ENCODE measurements around the gene SMPD3. TPM values are rescaled to one million over a fixed set of nuclear protein-coding genes. Genes with fewer than 3 reads are reported as not detected.

SMPD3 gene
- total RNA-seq, 1 donor from 2014 or later = not detected

DNA sequence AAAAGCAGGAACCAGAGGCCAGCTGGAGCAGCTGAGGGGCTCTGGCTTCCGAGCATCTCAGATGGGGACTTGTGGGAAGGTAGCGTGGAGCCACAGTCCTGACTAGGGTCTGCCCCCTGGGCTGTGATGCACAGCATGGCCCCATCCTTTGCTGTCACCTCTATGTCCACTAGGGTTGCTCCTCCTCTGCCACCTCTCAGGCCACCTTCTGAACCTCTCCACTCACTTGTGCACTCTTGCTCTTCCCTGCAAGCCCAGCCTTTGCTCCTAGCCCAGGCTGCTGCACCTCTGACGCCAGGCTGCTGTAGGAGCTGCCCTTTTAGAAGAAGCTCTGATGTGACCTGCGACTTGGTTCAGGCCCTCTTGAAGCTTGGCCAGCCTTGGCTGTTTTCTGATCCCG lies 24.3 kb upstream of the SMPD3 start:
- no peak for DNase-seq (ENCODE audit: low read depth, low spot score)

DNA sequence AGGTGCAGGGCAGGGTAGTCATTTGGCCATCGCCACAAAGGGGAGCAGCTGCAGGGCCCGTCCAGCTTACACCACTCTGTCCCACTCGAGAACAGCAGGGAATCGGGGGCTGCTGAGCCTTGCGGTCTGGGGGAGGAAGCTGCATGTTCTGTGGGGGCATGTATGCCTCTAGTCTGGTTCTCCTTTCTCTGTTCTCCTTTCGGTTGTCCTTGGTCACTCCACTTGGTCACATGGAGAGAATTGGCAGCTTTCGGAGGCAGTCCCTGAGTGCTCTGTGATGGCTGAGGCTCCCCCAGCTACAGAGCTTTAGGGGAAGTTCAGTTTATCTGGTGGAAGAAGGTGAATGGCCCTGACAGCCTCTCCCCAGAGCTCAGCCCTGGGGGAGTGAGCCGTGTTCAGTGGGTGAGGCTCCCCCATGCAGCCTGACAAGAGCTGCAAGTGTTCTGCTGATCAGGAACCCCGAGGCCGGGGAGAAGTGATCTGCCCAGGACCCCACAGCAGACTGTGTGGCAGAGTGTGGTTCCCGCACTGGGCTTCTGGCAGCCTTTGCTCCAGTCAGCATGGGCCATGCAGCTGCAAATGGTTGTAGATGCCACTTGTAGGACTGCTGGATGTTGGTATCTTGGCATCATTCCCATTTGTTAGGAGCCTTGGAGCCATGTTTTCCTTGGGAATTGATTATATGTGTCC lies 22.3 kb upstream of the SMPD3 start:
- no peak for DNase-seq (ENCODE audit: low read depth, low spot score)

DNA sequence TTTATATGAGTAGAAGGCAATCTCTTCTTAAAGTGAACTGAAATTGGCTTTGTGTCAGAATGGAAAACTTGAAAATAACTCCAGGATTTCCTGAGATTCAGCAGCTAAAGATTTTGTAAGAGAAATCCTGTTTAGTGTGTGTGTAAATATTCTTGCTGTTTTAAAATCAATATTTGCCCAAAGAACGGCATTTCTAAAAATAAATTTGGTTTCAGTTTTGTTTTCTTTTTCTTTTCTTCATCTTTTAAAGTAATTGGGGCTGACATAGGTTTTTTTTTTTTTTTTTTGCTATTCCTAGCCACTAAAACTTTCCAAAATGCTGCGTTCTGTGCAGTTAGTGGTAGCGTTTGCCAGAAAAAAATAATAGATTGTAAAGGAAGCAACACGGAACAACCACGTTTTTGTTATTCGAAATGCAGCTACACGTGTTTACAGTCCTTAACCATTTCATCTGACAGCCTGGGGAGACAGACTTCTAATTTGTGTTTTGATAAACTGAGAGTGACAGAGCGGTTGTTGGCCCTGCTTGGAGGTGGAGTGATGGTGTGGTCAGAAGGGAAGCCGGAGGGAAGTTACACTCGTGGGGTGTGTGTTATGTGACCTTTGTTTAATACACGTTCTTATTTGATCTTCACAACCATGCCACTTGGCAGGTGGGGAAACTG lies 21.6 kb upstream of the SMPD3 start:
- no peak for DNase-seq (ENCODE audit: low read depth, low spot score)

DNA sequence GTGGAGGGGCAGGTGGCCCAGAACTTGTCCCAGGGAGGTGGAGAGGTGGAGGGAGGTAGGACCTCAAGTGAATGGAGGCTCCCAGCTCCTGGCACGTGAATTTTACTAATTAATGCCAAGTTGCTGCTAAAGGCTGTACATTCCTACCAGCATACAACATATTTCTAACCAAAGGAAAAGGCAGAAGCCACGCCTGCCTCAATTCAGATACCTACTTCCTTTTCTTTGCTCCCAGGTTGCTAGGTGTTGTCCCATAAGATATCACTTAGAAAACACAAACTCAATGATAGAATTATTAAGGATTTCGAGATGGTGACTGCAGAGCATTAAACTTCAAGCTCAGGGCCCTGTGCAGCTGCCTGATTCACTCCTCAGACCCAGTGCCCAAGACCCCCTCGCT lies 20.5 kb upstream of the SMPD3 start:
- DNase-seq (ENCODE audit: low read depth, low spot score) = no peak

- no peak for DNase-seq (ENCODE audit: low read depth, low spot score)
These were observed 17.9 kb upstream of the SMPD3 start for GRCh38 chr16:68466174-68466573.

DNA sequence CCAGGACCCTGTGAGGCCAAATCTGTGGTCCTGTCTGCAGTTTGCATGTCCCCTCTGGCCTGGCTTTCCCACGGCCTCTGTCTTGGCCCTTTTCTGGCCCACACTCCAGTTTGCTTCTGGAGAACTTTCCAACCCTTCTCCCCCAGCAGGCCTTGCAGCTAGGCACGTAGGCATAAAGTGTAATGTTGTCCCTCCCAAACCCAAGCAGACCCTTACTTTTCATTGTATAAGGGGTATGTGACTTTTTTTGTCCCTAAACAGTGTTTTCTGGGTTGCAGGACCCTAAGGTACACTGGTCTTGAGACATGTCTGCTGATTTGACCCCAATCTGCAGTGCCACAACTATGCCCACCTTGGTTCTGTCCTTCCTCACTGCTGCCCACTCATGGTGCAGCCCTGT lies 15.6 kb upstream of the SMPD3 start:
- DNase-seq (ENCODE audit: low read depth, low spot score) = no peak

- DNase-seq (ENCODE audit: low read depth, low spot score) = no peak
These were observed 11.8 kb upstream of the SMPD3 start for GRCh38 chr16:68460067-68460466.

- no peak for DNase-seq (ENCODE audit: low read depth, low spot score)
These were observed 11.1 kb upstream of the SMPD3 start for GRCh38 chr16:68459457-68459856.

- no peak for DNase-seq (ENCODE audit: low read depth, low spot score)
These were observed 10.2 kb upstream of the SMPD3 start for GRCh38 chr16:68458551-68458950.

DNA sequence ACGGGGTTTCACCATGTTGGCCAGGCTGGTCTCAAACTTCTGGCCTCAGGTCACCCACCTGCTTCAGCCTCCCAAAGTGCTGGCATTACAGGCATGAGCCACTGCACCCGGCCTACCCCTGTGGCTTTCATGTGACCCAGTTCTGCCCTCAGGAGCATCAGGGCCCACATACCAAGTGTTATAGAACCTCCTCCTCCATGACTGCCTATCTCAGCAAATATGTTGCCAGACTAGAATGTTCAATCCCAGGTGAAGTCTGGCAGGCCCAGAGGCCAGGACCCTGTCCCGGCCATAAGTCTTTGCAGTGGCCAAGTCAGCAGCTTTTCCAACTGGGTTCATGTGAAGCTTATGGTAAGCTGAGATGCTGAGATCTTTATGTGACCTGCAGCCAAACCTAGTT lies 9.8 kb upstream of the SMPD3 start:
- DNase-seq (ENCODE audit: low read depth, low spot score) = no peak

GRCh38 chr16:68455631-68456030 lies 7.3 kb upstream of the SMPD3 start:
- DNase-seq (ENCODE audit: low read depth, low spot score) = no peak

DNA sequence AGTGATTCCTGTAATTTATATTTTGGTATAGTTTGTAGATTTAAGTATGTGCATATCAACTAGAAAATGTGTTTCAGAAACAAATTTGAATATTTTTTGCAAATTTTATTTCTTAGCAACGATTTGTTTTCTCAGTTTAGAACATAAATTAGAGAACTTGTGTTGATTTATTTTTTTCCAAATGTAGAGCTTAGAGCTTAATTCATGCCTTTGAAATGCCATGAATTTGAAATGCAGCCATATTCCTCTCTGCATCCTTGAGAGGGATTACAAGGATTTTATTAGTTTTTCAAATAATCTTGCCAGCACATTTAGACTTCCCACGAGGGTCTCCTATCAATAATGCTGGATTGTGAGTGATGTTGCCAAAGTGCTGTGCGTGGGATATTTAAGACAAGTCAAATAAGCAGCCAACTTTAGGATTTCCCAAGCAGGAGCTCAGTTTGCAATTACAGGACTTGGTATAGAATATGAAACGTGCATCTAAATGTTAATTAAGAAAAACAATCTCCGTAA lies 6.7 kb upstream of the SMPD3 start:
- DNase-seq (ENCODE audit: low read depth, low spot score) = no peak

DNA sequence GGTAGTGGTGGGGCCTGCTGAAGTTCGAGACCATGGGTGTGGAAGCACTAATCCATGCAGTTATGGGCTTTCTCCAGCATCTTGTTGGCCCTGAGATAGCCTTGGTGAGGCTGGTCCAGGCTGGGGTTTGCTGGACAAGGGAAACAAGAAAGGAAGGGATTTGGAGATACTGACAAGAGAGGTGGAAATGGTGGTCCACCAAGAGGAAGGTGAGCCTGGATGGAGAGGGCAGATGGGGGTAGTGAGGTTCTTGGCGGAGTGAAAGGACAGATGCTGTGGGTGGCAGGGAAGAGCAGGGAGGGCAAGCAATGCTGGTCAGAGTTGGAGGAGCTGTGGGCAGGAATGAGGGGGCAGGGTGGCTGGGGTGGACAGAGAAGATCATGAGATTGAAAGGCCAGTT lies 5.5 kb upstream of the SMPD3 start:
- no peak for DNase-seq (ENCODE audit: low read depth, low spot score)

DNA sequence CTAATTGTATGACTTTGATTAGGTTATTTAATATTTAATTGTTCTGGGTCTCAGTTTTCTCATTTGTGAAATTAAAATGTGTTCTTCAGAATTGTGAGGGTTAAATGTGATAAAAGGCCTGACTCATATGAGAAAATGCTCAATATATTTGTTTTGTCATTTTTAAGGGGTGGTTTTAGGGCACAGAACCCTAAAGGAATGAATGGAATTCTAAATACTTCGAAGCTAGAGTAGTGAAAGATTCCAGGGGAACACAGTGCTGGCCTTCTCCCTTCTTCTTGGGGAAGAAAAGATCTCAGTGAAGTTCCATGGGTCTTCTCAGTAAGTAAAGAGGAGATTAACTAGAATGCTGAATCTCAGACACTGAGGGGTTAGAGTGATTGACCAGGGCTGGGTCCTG lies 3.9 kb upstream of the SMPD3 start:
- DNase-seq (ENCODE audit: low read depth, low spot score) = no peak

GRCh38 chr16:68451676-68452075 lies 3.4 kb upstream of the SMPD3 start:
- DNase-seq (ENCODE audit: low read depth, low spot score) = no peak

DNA sequence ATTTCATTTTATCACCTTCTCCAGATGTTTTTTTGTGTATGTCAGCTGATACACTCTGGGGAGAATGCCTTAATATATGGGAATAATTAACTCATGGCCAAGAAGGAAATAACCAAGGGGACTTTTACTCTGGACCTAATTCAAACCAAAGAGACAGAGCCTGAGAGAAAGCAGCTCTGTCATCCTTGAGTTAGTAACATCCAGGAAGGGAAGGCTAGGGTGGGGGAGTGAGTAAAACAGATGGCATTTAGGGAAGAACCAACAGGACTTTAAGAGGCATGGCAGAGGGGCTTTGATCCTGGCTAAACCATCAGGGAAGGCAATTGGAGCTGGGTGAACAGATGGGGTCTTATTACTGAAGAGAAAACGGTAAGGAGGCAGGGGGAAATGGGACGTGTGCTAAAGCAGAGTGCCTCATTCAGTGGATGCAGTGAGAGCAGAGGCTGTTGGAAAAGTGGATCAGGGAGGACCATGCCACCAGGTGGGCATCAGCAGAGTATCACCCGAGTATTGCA lies 2.5 kb upstream of the SMPD3 start:
- DNase-seq (ENCODE audit: low read depth, low spot score) = no peak

GRCh38 chr16:68447653-68448359 lies 502 bp downstream of the SMPD3 start:
- DNase-seq (ENCODE audit: low read depth, low spot score) = no peak

DNA sequence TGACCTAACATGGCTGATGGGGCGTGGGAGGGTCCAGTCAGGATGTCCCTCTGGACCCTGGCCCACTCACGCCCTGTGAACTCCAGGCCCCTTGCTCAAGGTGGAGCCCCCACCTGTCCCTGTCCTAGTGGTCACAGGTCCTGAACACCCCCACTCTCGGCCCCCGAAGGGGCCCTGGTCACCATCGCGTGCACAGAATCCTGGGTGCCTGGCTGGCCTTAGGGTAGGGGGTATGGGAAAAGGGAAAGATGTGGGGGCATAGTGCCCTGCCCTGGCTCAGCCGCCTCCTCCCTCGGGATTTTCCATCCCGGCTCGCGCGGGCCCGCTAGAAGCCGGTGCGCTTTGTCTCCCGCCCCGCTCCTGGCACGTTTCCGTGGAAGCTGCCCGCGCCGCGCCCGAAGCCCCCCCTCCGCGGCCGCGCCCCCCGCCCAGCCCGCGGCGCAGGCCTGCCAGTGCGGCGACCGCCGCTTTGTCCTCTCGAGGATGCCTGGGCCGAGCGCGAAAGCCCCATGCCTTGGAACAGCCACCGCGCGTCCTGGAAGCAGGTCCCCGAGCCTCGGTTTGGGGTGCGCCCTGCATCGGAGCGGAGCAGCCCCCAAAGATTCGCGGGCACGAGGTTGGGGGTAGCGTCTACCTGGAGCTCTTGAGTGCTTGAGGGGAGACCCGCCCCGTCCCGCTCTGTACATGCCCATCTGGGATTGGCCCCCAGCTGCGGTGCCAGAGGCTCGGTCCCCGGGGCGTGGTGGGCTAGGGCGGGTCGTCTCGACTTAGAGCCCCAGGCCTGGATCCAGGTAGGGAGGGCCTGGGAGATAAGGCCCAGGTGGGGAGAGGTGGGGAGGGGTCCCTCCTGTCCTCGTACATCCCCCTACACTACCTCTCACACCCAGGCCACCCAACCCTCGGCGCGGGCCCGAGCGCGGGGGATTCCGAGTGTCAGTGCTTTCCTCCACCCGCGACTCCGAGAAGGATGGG lies 1.3 kb downstream of the SMPD3 start:
- DNase-seq (ENCODE audit: low read depth, low spot score) = no peak

DNA sequence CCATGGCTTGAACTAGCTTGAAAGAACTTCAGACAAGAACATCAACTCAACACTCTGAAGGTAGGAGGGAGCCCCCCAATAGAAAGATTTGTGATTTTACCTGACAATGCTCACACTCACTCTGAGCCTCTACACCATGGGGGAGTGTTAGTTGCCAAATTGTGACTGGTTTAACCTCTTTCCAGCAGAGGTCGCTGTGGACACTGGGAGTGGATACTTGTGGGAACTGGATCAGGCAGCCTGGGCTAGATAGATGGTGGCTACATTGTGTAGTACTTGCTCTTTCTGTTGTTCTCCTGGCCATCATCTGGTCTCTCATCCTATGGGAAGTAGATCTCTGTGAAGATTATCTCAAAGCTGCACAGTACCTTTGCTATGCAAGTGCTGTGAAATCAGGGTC lies 2.9 kb downstream of the SMPD3 start:
- no peak for DNase-seq (ENCODE audit: low read depth, low spot score)

- no peak for DNase-seq (ENCODE audit: low read depth, low spot score)
These were observed 4.2 kb downstream of the SMPD3 start for GRCh38 chr16:68444056-68444657.

DNA sequence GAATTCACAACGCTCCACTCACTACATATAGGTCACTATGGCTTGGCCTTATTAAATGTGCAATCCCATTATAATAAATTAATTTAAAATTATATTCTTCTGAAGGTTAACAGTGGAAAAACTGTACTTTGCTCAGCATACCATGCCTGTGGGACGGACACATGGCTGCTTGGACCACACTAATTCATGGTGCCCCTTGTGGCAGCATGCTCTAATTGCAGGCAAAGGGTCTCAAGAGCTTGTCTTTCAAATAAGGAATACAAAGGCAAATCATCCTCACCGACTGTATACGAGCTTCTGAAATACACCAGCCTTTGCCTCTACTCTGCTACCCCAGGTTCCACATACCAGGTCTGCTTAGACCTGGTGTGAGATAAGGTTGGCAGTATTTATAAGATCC lies 11.7 kb downstream of the SMPD3 start:
- no peak for DNase-seq (ENCODE audit: low read depth, low spot score)

Measured in pulmonary artery endothelial cell (primary cell).